NCI-H510A treated with DMSO at 0.1 percent for 48 hours (cell line): Measurements from ENCODE around the gene C10orf143.

ENCODE experiments used
- DNase-seq: peaks from one replicate; lab custom pipeline; 2025; lab: John Stamatoyannopoulos, UW

Gene C10orf143

DNA sequence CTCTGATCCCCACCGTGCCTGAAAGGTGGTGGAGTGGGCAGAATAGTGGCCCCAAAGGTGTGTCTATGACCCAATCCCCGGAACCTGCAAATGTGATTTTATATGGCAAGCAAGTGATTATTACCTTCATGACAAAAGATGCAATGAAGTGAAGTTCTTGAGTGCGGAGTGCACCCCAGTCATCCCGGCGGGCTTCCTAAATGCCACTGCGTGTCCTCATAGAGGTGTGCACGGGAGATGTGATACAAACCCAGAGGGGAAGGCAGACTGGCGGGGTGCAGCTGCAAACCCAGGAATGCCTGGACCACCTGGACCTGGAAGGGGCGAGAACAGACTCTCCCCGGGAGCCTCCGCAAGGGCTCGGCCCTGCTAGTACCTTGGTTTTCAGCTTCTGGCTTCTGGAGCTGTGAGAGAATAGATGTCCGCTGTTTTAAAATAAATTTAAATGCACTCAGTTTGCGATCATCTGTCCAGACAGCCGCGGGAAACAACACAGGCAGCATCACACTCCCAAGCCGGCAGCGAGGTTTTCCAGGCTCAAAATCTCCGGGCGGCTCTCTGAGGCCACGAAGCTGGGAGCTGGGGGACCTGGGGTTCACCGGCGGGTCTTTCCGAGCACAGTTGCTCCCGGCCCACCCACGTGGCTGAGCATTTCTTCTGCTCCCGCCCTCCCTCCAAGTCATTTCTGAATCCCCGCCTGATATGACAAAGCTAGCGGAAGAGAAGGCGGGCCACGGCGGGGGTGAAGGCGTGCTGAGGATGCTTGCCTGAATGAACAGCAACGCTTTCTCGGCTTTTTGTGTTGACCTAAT lies 96.2 kb downstream of the C10orf143 start:
- DNase-seq: no peak
